Measurements from ENCODE around the gene ANXA3.
"Not testable (repeated sequence)": the region's sequence is repeated elsewhere in the genome, so short reads cannot be mapped to it uniquely, and the experiment has no call there.

ANXA3 gene

DNA sequence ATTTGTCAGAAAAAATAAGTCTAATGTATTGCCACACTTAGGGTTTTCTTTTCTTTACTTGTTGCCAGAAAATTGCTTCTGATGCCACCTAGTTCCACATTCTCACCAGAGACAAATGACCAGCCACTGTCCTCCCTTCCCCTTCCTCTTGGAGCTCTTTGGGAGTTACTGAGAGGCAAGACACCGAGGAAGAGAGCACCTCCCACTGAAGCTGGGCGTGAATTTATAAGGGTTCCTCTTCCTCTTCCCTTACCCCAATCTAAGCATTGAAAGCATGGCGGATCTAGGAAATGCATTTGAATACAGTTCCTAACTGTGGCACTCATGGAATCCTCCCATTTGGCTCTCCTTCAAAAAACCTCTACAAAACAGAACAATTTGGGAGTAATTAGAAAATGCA lies 30.0 kb downstream of the ANXA3 start:
- DNase-seq = no peak

DNA sequence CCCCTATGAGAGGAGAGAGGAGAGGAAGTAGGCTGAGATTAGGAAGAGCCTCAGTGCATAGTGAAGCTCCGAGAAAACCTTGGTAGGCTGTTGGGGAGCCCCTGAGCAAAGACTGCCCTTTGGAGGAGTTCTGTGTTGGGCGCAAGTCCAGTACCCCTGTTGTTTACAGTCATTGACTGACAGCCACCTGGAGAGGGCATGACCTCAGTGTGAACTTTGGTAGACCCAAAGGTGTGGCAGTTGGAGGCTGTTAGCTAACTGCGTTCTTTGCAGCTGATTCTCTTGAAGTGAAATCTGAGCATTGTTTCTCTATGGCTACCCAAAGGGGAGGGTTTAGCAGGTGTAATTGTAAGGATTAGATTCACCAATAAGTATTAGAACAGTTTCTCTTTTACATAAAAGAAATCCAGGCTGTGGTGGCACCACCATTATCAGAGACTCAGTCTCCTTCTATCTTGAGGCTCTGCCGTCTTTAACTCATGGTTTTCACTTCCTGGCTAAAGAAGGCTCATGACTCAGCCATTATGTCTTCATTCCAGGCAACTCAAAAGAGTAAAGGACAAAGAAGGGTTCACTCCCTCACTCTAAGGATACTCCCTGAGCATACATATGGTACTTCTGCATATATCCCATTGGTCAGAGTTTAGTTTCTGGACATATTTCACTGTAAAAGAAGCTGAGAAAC lies 33.4 kb downstream of the ANXA3 start:
- no peak for DNase-seq

DNA sequence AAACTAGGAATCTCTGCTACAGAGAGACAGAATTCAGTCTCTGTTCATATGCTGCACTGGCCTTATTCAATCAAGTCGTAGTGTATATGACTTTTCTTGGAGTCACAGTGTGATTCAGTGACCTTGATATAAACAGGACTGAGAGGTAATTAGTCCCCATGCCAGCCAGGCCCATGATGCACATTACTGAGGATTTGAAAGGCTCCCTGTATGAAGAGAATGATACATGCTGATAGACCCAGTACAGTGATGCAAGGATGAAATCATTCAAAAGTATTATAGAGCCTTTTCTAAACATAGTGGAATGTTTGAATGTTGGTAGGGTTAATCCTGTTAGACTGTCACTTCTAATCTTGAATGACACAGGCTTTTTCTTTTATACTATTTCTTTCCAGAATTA lies 34.1 kb downstream of the ANXA3 start:
- DNase-seq = no peak

DNA sequence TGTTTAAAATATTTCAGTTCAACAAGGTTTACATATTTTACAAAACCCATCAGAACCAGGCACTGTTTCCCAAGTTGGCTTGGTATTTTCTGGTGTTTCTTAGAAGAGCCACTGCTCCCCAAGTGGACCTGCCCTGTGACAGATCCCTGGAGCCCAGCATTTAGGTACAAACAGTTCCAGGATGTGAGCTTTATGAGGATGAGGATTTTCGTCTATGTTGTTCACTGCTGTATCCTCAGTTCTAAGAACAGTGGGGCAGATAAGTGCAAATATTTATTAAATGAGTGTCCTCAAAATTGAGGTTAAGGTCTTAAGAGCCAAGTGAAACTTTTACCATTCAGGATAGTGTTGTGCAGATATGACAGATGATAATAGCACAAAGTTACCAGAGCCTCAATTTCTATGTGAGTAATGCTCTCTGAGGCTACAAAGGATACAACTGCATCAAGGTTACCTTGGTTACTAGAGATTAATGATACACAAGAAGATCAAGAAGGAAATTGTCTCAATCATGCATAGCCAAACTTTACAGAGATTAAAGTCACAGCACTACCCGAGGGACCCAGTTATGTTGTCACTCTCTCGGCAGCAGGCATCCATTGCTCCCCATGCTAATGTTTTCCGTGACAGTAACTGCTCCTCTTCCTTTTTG lies 37.5 kb downstream of the ANXA3 start:
- no peak for DNase-seq

DNA sequence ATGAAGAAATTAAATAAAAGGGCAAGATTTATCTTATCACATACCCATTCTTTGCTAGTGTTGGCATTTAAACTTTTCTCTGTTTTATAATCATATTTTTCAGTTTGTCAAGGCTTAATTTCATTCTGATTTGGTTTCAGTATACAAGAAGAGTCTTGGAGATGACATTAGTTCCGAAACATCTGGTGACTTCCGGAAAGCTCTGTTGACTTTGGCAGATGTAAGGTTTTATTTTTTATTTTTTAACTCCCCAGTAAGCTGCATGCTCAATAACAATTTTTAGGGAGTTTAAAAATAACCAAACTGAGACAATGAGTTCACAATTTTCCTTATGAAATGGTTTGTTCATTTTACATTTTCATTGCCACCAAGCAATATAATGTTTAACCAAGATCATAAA lies 39.8 kb downstream of the ANXA3 start:
- no peak for DNase-seq

DNA sequence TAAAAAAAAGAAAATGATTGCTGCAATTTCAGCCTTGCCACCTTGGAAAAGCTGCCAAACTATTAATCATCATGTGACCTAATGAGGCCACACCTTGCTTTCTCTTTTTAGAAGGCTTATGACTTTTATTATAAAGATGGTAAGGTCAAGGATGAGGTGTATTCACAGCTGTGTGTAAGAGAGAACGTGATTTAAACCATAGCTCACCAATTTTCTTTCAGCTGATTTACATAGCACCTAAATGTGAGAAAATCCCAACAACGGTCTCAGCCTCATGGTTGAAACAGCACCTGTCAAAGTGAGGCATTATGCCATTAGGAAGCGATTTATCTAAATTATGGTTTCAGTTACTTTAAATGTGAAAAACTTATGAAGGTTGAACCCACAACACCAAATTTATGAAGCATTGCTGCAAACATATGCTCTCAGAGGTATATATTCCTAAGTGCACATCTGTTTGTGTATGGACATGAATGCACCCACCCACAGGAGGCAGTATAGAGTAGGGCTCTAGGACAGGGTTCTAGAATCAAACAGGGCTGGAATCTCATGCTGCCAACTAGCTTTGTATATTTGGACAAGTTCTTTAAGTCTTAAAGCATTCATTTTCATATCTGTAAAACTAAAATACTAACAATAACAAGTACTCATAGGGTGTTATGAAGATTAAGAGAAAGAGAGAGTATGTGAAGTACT lies 40.7 kb downstream of the ANXA3 start:
- no peak for DNase-seq

DNA sequence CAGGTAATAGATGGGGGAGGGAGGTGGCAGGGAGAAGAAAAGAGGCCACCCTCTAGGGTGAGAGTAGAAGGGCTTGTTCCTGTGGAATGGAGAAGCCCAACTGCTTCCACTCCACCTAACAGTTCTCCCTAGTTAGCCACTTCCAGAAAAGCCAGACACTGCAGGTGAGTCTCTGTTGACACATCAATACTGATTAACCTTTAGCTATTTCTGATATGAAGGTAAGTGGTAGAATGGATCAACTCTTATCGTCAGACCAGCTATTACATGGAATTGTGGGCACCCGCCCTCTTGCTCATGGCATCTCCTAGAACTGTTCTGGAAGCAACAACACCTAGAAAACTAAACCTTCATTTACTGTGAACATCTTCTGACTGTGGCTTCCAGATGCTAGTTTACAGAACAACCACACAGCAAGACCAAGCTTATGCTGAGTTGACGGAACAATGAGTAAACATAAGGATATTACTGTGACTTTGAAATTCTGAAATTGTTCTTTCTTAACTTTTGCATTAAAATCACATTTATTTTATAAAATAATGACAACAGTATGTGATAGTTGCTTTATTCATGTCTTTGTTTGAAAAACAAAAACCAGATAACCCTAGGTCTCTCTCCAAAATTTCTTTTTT lies 44.7 kb downstream of the ANXA3 start:
- no peak for DNase-seq

DNA sequence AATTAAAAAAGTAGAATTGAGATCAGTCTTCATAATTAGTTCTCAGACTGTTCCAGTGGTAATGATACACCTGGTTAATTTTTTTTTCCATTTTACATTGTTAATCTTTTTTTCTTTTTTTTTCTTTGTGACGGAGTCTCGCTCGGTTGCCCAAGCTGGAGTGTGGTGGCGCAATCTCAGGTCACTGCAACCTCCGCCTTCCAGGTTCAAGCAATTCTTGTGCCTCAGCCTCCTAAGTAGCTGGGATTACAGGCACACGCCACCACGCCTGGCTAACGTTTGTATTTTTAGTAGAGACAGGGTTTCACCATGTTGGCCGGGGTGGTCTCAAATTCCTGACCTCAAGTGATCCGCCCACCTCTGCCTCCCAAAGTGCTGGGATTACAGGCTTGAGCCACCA lies 46.9 kb downstream of the ANXA3 start:
- not testable (repeated sequence) for DNase-seq

DNA sequence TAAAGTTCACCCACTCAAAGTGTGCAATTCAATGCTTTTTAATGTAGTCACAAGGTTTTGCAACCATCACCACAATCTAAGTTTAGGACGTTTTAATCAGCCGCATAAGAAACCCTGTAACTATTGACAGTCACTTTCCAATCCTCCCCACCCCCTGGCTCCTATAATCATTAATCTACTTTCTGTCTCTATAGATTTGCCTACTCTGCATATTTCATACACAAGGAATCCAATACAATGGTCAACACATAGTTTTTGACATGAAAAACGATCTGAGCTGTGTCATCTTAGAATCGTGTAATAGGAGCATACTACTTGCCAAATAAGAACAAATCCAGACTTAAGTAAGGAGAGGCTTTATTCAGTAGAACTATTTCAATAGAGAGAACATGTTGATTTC lies 47.6 kb downstream of the ANXA3 start:
- no peak for DNase-seq

DNA sequence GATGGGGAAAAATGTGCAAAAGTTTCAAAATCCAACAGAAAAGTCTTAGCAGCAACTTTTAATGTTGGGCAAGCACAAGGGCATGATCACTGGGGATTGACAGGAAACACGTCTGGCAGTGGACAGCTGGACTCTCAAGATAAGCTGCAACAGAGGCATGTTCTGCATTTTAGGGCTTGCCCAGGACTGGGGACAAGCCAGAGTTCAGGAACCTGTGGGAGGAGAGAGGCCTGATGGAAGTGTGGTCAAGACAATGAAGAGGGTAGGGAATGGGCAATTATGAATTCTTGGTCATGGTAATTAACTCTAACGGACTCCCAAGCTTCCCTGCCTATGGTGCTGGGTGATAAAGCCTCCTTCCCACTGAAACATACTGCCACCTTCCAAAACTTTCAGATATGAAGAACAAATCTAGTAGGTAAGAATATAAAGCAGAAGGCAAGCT lies 48.4 kb downstream of the ANXA3 start:
- DNase-seq = no peak

DNA sequence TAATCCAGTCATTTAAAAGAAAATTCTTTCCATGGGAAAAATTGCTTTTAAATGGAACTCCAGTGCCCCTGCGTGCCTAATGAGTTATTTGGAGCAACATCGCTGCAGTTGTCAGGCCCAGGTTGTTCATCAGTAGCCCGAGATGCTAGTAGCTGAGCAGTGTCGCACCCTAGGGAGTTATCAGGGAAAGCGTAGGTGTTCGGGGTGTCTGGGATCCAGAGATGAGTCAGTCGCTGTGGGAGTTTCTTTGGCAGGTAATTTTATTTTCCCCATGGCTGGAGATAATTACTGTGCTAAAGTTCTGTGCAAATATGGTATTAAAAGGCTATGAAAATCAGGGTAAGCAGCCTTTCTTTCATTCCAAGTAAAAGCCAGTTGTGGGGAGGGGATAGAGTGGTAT lies 49.4 kb downstream of the ANXA3 start:
- no peak for DNase-seq

DNA sequence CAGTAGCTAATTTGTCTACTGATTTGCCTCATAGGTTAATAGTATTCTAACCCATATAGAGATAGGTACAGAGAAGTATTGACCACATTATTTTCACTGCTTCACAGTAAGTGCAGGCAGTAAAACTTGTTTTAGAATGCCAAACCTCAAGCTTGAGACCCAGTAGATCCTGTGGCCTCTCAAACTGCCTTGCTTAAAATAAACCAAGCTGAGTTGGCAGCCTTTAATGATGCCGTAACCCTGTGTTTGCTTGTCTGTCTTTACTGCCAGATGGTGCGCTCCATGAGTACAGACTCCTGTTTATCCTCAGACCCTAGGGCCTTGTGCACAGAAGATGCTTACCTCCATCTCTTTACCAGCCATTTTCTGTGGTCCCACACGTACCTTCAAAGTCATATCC lies 50.8 kb downstream of the ANXA3 start:
- no peak for DNase-seq

DNA sequence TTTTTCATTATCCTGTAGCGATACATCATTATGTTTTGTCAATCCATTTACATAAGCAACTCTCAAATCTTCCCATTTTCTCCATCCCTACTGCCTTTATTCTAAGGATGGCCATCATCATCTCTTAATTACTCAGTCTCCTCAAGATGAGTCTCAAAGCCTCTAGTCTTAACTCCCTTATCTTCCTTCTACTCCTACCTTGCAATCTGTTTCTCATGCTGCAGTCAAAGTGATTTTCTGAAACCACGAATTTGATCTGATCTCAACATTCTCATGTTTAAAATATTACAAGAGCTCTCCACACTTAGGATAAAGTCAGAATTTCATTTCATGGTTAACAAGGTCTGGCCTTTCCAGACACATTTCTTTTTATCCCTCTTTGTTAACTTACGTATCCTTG lies 51.8 kb downstream of the ANXA3 start:
- DNase-seq = no peak

DNA sequence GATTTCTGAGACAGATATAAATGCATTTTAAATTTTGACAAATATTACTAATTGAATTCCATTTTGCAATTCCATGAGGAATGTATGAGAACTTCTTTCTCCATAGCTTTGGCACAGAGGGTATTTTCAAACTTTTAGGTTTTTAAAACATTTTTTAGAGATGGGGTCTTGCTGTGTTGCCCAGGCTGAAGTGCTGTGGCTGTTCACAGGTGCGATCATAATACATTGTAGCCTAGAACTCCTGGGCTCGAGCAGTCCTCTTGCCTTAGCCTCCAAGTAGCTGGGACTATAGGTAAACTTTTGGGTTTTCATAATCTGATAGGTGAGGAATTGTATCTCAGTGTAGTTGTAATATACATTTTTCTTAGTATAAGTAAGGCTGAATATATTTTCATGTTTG lies 53.4 kb downstream of the ANXA3 start:
- DNase-seq = no peak

DNA sequence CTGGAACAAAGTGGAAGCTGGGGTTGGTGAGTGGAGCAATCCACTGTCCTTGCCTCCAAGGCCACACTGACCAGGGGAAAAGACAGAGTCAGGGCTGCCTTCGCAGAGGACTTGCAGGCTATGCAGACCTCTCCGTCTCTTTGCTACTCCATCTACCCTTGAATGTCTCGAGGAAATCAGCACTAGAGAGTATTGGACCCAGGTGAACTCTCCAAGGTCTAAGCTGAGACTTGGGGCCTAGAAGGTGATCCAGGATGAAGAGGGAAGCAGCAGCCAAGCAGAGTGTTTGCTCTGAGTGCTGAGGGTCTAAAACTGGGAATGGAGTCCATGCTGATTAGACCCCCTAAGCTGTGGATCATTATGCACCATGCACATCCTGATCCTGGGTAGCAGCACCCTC lies 54.5 kb downstream of the ANXA3 start:
- no peak for DNase-seq

DNA sequence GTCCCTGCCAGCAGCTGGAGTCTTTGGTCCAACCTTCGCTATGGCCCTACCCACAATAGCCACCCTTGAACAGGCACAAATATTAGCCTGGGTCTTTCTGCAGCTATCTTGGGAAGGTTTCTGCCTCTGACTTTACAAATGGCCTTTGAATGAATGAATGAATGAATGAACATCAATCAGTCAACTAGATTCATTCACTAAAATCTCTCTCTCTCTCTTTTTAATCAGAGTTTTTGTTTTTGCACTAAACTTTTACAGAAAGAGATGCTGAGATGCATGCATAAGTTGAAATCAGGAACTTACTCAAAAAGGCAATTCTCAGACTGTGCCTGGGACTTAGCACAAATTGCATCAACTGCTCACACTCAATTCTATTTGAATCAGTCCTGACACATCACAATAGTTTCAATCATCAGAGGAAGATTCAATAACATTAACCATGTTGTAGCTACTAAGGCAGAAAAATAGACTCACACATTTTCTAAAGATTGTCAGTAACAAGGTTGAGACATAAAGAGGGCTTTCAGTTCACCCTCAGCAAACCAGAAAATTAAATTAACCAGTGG lies 55.0 kb downstream of the ANXA3 start:
- no peak for DNase-seq

DNA sequence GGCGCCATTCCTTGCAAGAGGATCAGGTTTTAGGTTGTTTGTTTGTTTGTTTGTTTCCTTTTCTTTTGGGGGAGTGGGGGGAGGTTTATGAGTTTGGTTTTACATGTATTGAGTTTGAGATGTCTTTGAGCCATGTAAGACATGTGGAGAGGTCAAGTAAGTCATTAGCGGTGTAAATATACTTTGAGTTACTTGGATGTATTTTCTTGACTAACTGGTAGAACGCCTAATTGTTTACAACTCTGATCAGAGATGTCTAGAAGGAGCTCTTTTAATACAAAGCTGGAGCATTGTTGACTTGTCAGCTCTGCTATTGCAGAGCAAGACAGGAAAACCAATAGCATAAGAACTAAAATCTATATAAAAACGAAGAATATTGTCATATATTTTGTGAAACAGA lies 57.1 kb downstream of the ANXA3 start:
- no peak for DNase-seq

DNA sequence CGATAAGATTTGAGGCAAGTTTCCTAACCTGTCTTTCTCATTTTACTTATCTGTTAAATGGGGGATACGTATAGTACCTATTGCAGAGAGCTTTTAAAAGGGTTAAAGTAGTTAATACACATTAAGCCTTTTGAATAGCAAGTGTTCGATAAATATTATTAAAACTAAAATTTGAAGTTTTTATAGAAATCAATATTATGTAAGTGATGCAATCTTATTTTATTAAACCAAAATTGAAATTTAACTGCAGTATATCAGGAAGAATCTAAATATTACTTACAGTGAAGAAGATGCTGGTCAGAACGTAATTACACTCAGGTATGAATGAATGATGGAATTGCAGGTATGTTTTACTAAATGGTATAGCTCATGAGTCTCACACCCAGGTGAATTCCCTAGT lies 58.0 kb downstream of the ANXA3 start:
- no peak for DNase-seq

DNA sequence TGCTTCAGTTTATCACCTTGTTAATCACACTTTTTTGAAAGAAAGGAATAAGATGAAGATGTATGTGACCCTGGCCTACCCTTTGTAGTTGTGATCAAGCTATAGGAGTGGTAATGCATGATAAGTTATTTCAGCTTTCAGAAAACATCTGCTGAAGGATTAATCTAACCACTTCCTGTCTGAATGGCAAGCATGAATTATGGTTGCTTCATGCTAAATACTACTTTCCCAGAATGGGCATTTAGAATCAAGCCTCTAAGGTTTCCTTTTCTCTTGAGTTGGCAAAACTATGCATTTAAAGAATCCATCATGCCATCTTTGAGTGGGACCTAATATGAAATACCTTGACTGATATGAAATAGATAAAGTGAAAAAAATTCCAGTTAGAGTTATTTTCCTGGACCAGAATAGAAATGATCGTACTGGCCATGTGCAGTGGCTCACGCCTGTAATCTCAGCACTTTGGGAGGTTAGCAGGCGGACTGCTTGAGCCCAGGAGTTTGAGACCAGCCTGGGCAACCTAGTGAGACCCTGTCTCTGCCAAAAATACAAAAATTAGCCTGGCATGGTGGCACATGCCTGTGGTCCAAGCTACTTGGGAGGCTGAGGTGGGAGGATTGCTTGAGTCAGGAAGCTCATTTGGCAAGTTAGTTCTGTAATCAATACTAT lies 59.1 kb downstream of the ANXA3 start:
- no peak for DNase-seq

DNA sequence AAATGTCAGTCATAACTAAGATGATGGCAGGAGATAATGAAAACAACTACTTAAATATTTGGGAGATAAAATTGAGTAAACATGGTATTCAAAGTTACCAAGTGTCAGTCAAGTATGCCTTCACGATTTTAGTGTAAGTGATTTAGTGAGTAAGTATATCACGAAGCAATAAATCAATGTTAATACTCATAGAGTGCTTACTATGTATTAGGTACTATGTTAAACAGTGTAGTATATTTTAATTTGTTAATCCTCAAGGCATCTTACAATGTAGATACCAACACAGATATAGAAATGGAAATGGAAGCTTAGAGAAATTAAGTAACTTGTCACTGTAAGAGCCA lies 59.6 kb downstream of the ANXA3 start:
- no peak for DNase-seq

DNA sequence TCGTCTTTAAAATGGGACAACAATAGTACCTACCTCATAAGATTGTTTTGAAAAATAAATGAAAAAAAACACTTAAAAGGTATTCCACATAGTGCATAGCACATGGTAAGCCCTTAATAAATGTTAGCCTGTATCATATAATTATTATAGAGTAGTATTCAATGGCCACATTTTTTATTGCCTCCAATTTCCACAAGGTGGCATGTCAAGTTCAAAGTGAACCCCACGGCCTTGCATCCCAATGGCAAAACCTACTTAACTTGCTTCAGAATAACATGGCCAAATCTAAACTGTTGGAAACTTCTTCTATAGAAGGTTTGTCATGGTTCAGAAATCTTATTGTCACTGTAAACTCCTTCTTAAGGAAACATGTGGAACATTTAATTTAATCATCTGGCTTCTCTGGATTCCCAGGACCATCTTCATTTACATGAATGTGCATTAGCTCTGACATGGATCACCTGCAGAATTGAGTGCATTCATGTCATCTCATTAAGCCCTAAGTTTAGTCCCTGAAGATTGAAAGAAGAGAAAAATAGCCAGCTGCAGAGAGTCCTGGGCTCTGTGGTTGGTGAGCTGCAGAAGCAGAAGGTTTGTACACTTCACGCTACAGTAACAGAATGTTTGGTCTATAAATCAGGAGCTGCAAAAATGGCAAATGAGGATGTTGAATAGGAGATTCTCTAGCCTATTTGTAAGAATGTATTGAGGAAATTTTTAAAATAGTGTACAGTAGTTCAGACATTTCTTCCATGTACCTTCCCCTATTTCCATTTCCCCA lies 61.0 kb downstream of the ANXA3 start:
- DNase-seq = no peak
